Measurements from ENCODE around the gene C3orf20. TPM values are rescaled to one million over a fixed set of nuclear protein-coding genes. Genes with fewer than 3 reads are reported as not detected.
"Not testable (repeated sequence)": the region's sequence is repeated elsewhere in the genome, so short reads cannot be mapped to it uniquely, and the experiment has no call there.

C3orf20 gene
- total RNA-seq, 2 donors from 2014 or later, result 0.12 to 0.42 TPM

- H3K4me3 Mint-ChIP-seq, result no peak overlapping the region
- peaks cover 17% of the 10 kb centered on the region for H3K4me1 Mint-ChIP-seq
- no peaks in the 10 kb centered on the region for H3K9me3 ChIP-seq (ENCODE audit: control insufficient read depth, low read length, poor library complexity, severe bottlenecking)
- no peak for ATAC-seq
- H3K27ac Mint-ChIP-seq, result no peak overlapping the region
- H3K27me3 Mint-ChIP-seq, result peaks cover 75% of the 10 kb centered on the region
- peaks cover 9% of the 10 kb centered on the region for H3K36me3 Mint-ChIP-seq (ENCODE audit: low read depth)
- DNase-seq, result no peak
These were observed 131.8 kb downstream of the C3orf20 start for GRCh38 chr3:14806641-14807263.

- no peak overlapping the region for H3K27ac Mint-ChIP-seq
- no peak overlapping the region for H3K4me3 Mint-ChIP-seq
- H3K9me3 ChIP-seq (ENCODE audit: control insufficient read depth, low read length, poor library complexity, severe bottlenecking), result no peaks in the 10 kb centered on the region
- DNase-seq, result no peak
- H3K4me1 Mint-ChIP-seq, result peaks cover 17% of the 10 kb centered on the region
- ATAC-seq, result no peak
- peaks cover 8% of the 10 kb centered on the region for H3K36me3 Mint-ChIP-seq (ENCODE audit: low read depth)
- H3K27me3 Mint-ChIP-seq, result peaks cover 84% of the 10 kb centered on the region
These were observed 133.1 kb downstream of the C3orf20 start for GRCh38 chr3:14808025-14808424.

DNA sequence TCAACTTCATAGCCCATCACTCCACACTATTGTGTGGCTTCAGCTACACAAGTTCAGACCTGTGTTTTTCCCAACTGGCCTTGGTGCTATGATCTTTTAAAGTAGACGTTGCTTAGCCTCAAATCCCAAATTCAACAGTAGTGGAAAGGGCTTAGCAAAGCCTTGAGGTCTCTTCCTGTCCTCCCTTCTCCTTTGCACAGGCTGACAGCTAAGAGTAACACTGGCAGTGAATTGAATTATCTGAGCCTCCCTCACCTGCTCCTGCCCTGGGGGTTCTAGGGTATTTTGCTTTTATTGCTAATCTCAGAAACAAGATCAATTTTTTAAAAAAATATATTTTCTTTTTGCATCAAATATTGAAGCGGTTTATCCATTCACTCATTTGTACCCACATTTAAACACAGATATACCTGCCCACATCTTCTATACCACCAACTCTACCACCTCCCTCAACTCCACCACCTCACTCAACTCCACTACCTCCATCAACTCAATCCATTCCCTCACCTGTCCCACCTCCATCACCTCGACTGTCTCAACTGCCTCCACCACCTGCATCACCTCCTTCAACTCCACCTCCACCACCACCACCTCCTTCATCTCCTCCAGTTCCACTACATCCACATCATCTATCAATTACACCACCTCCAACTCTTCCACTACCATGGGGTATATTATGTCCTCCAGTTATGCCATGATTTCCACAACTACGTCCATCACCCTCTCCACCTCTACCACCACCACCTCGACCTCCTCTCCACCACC, 133.7 kb downstream of the C3orf20 start:
- Mint-ChIP-seq H3K36me3 (ENCODE audit: low read depth) (peaks cover 7% of the 10 kb centered on the region), H3K4me1 (peaks cover 13% of the 10 kb centered on the region), H3K4me3 (peak overlapping the region; percentile 22), H3K27me3 (peaks cover 84% of the 10 kb centered on the region), H3K27ac (no peak overlapping the region)
- no peaks in the 10 kb centered on the region for H3K9me3 ChIP-seq (ENCODE audit: control insufficient read depth, low read length, poor library complexity, severe bottlenecking)
- DNase-seq (no peak), ATAC-seq (no peak)

DNA sequence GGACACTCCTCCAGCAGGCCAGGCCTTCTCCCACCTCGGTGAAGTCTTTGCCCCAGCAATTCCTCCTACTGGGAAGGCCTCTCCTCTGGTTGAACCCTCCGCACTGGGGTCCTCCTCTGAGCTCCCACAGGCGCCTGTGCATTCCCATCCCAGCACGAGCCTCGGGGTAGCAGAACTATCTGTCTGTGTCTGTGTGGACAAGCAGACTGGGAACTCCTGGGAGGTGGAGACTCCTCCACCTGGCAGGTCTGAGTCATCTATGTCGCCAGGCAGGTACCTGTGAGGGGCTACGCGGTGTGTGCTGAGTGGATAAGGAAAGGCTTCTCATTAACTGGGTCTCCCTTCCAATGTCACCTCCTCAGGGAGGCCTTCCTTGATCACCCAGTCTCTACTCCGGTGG, 134.7 kb downstream of the C3orf20 start:
- H3K27ac Mint-ChIP-seq; H3K9me3 ChIP-seq (ENCODE audit: control insufficient read depth, low read length, poor library complexity, severe bottlenecking); DNase-seq; H3K36me3 Mint-ChIP-seq (ENCODE audit: low read depth); ATAC-seq; H3K4me3 Mint-ChIP-seq: not testable (repeated sequence)
- peaks cover 11% of the 10 kb centered on the region for H3K4me1 Mint-ChIP-seq
- H3K27me3 Mint-ChIP-seq, result peaks cover 84% of the 10 kb centered on the region

- Mint-ChIP-seq H3K4me1 (peaks cover 10% of the 10 kb centered on the region), H3K4me3 (no peak overlapping the region), H3K27me3 (peaks cover 84% of the 10 kb centered on the region), H3K27ac (no peak overlapping the region), H3K36me3 (ENCODE audit: low read depth) (peaks cover 7% of the 10 kb centered on the region)
- H3K9me3 ChIP-seq (ENCODE audit: control insufficient read depth, low read length, poor library complexity, severe bottlenecking), result no peaks in the 10 kb centered on the region
- DNase-seq, result no peak
- ATAC-seq, result no peak
These were observed 135.3 kb downstream of the C3orf20 start for GRCh38 chr3:14810070-14810791.

- DNase-seq (no peak), ATAC-seq (no peak)
- Mint-ChIP-seq H3K4me3 (peak overlapping the region; percentile 86), H3K27me3 (peaks cover 88% of the 10 kb centered on the region), H3K4me1 (peaks cover 9% of the 10 kb centered on the region), H3K36me3 (ENCODE audit: low read depth) (peaks cover 6% of the 10 kb centered on the region), H3K27ac (no peak overlapping the region)
- no peaks in the 10 kb centered on the region for H3K9me3 ChIP-seq (ENCODE audit: control insufficient read depth, low read length, poor library complexity, severe bottlenecking)
These were observed 136.1 kb downstream of the C3orf20 start for GRCh38 chr3:14810801-14811661.

DNA sequence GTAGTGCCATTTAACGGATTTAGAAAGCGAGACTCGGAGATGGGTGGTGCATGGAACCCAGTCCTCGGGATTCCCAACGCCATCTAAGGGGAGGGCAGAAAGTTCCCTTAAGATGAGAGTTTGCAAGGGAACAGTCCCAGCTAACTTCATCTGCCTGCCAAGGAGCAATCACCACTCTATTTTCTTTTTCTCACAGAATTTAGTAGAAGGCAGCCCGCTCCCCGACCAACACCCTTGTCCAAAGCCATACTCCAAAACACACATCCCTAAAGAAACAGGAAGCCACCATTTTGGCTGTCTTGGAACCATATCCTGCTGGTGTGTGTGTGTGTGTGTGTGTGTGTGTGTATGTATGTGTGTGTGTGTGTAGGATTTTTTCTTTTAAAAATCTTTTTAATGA, 136.7 kb downstream of the C3orf20 start:
- no peak for ATAC-seq
- no peaks in the 10 kb centered on the region for H3K9me3 ChIP-seq (ENCODE audit: control insufficient read depth, low read length, poor library complexity, severe bottlenecking)
- Mint-ChIP-seq H3K27ac (no peak overlapping the region), H3K27me3 (peaks cover 88% of the 10 kb centered on the region), H3K36me3 (ENCODE audit: low read depth) (peaks cover 6% of the 10 kb centered on the region), H3K4me1 (peaks cover 9% of the 10 kb centered on the region), H3K4me3 (no peak overlapping the region)
- DNase-seq, result no peak

- peaks cover 84% of the 10 kb centered on the region for H3K27me3 Mint-ChIP-seq
- no peak overlapping the region for H3K4me3 Mint-ChIP-seq
These were observed 137.4 kb downstream of the C3orf20 start for GRCh38 chr3:14812196-14812790.

DNA sequence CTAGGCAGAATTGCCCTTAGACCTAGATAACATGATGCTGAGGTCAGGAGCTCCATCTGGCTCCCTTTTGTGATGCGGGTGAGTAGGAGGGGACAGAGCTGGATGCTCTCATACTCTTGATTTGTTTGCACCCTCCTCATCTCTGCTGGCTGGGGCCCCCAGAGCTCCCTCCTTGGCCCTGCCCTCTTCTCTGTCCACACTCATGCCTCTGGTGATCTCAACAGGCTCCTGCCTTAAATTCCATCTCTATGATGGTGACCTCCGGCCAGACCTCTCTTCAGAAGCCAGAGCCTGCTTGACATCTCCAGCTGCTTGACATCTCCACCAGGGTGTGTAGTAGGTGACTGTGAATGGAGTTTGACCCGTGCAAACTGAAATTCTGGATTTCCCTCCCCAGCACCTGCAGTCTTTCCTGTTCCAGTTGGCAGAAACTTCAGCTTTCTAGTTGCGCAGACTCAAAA, 139.5 kb downstream of the C3orf20 start:
- Mint-ChIP-seq H3K36me3 (ENCODE audit: low read depth) (peaks cover 6% of the 10 kb centered on the region), H3K27ac (no peak overlapping the region), H3K27me3 (peaks cover 82% of the 10 kb centered on the region), H3K4me3 (no peak overlapping the region), H3K4me1 (peaks cover 9% of the 10 kb centered on the region)
- ATAC-seq, result no peak
- H3K9me3 ChIP-seq (ENCODE audit: control insufficient read depth, low read length, poor library complexity, severe bottlenecking), result no peaks in the 10 kb centered on the region
- no peak for DNase-seq

More at GRCh38 chr3:14812196-14812790, 137.4 kb downstream of the C3orf20 start:
- Mint-ChIP-seq H3K36me3 (ENCODE audit: low read depth) (peaks cover 6% of the 10 kb centered on the region), H3K4me1 (peaks cover 9% of the 10 kb centered on the region), H3K27ac (no peak overlapping the region)
- H3K9me3 ChIP-seq (ENCODE audit: control insufficient read depth, low read length, poor library complexity, severe bottlenecking), result no peaks in the 10 kb centered on the region
- no peak for DNase-seq
- no peak for ATAC-seq

GRCh38 chr3:14816359-14816758, 141.4 kb downstream of the C3orf20 start:
- H3K27me3 Mint-ChIP-seq, result peaks cover 88% of the 10 kb centered on the region
- H3K4me3 Mint-ChIP-seq, result no peak overlapping the region
- no peak for ATAC-seq
- H3K27ac Mint-ChIP-seq, result no peak overlapping the region
- no peaks in the 10 kb centered on the region for H3K9me3 ChIP-seq (ENCODE audit: control insufficient read depth, low read length, poor library complexity, severe bottlenecking)
- peaks cover 4% of the 10 kb centered on the region for H3K36me3 Mint-ChIP-seq (ENCODE audit: low read depth)
- no peak for DNase-seq
- peaks cover 5% of the 10 kb centered on the region for H3K4me1 Mint-ChIP-seq

DNA sequence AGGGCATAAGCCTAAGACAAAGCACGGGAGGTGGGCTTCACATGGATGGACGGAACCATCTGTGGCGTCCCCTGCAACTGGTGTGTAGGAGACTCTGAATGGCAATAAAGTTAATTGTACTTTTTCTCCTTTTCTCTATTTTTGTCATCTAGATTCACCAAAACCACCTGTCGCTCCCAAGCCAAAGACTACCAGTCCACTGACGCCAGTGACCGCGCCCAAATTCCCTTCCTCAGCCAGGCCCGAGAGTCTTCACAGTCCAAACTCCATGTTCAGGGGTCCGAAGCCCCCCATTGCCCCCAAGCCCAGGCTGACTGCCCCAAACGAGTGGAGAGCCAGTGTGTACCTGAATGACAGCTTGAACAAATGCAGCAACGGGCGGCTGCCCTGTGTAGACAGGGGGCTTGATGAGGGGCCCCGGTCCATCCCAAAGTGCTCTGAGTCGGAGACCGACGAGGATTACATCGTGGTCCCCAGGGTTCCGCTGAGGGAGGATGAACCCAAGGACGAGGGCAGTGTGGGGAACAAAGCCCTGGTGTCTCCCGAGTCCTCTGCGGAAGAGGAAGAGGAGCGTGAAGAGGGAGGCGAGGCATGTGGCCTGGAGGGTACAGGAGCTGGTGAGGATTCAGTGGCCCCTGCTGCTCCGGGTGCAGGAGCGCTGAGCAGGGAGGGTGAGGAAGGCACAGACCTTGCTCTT, 144.0 kb downstream of the C3orf20 start, which contains the start of gene FGD5:
Gene FGD5 (plus strand): TSS at position 159 of the 697 bp plus-strand sequence. CDS start 110 bp downstream, at position 269.
- Mint-ChIP-seq H3K27ac (no peak within 1 kb of the TSS), H3K36me3 (ENCODE audit: low read depth) (peaks cover 4% of the 10 kb centered on the region), H3K4me1 (peaks cover 3% of the 10 kb centered on the region), H3K27me3 (peaks cover 76% of the 10 kb centered on the region), H3K4me3 (no peak within 1 kb of the TSS)
- ATAC-seq (no peak), DNase-seq (no peak)
- no peaks in the 10 kb centered on the region for H3K9me3 ChIP-seq (ENCODE audit: control insufficient read depth, low read length, poor library complexity, severe bottlenecking)

DNA sequence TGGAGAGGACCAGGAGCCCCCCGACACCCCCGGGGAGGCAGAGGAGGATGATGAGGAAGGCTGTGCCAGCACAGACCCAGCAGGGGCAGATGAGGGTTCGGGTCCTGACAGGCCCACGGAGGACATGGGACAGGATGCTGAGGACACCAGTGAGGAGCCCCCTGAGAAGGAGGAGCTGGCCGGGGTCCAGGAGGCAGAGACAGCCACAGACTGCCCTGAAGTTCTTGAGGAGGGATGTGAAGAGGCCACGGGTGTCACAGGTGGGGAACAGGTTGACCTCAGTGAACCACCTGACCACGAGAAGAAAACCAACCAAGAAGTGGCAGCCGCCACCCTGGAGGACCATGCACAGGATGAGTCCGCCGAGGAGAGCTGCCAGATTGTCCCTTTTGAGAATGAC, 144.7 kb downstream of the C3orf20 start:
- H3K27ac Mint-ChIP-seq, result no peak overlapping the region
- H3K9me3 ChIP-seq (ENCODE audit: control insufficient read depth, low read length, poor library complexity, severe bottlenecking), result no peaks in the 10 kb centered on the region
- no peak for DNase-seq
- peaks cover 73% of the 10 kb centered on the region for H3K27me3 Mint-ChIP-seq
- H3K4me3 Mint-ChIP-seq, result no peak overlapping the region
- ATAC-seq, result no peak
- peaks cover 3% of the 10 kb centered on the region for H3K4me1 Mint-ChIP-seq
- H3K36me3 Mint-ChIP-seq (ENCODE audit: low read depth), result peaks cover 4% of the 10 kb centered on the region

All from T-helper 17 cell (primary cell).